PC-9 (cell line): ENCODE results near the gene NRDC.

Source experiments
- EZH2 ChIP-seq: fragments of 200-600 bp; sonication (generic); IDR thresholded peaks from 2 replicates; pipeline ENCODE4 v1.8.0; 2017; ENCODE audit warnings: antibody characterized with exemption, low read depth
- TF ChIP-seq, protein P1 (sequence below): fragments of 200-600 bp; sonication (generic); conservative IDR thresholded peaks from 2 replicates; pipeline ENCODE4 v1.6.1; 2017; ENCODE audit warnings: mixed run types, antibody characterized with exemption, mild to moderate bottlenecking, moderate library complexity

DNA sequence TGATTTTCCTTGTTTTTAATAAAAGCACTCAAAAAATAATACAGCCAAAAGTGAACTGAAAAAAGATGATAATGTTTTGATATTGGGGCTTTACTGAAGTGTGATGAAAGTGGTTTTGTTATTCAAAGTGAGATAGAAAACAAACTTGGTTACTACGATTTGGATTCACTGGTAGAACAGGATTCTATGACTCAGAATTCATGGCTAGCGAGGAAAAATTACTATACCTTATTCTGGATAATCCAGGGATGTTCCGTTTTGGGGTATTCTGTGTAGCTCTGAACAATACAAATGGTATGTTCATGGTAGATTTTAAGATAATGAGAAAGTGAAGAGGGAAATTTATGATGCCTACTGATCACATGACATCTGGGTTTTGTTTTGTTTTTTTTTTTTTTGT, 117.7 kb downstream of the NRDC start:
- TF ChIP-seq, protein P1, sequence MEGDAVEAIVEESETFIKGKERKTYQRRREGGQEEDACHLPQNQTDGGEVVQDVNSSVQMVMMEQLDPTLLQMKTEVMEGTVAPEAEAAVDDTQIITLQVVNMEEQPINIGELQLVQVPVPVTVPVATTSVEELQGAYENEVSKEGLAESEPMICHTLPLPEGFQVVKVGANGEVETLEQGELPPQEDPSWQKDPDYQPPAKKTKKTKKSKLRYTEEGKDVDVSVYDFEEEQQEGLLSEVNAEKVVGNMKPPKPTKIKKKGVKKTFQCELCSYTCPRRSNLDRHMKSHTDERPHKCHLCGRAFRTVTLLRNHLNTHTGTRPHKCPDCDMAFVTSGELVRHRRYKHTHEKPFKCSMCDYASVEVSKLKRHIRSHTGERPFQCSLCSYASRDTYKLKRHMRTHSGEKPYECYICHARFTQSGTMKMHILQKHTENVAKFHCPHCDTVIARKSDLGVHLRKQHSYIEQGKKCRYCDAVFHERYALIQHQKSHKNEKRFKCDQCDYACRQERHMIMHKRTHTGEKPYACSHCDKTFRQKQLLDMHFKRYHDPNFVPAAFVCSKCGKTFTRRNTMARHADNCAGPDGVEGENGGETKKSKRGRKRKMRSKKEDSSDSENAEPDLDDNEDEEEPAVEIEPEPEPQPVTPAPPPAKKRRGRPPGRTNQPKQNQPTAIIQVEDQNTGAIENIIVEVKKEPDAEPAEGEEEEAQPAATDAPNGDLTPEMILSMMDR = no peak
- no peak for TF ChIP-seq EZH2
